ENCODE data around the gene F7. TPM values are rescaled to one million over a fixed set of nuclear protein-coding genes. Genes with fewer than 3 reads are reported as not detected.

F7 gene
- total RNA-seq, 5 donors from 2014 or later (not counting 1 experiment from before 2014, with no cell fraction given) = 0.13 to 0.23 (median 0.23) TPM; not detected in 2

DNA sequence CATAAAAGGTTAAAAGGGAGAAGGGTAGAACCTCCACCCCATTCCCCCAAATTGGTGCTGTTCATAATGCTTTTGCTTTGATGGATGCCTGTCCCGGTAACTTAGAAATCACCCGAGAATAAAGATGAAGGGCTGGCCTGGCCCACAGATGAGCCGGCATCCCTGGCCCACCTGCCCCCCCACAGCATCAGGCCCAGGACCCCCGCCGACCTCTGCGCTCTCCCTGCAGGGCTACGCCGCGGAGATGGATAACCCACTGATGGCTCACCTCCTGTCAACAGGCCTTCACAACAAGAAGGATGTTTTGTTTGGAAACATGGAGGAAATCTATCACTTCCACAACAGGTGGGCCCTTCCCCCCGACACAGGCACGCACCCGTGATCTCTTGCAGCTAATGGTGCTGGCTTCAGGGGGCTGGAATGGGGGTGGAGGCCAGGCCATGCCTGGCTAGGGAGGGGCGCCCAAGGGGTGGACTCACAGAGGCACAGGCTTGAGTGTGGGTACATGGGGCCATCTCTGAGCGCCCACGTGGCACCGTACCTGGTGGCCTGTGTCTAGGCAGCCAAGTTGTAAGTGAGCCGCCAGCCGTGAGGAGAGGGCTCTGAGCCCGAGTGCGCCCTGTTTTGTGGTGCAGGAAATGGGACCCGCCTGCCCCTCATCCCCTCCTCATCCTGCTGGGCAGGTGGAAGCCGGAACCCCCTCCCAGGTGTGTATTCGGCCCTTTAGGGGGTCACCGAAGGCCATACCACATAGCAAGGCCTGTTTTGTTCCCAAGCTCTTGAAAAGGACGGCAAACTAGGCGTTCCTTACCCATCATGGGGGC, 23.2 kb upstream of the F7 start:
- H3K4me1 ChIP-seq (ENCODE audit: control insufficient read depth in 1 of 2, extremely low read depth in 1 of 2, insufficient read depth in 2 of 2, low read length in 2 of 2) = no peaks in the 10 kb centered on the region
- no peaks in the 10 kb centered on the region for H3K9me3 Mint-ChIP-seq
- no peak overlapping the region for H3K27ac Mint-ChIP-seq
- 88% methylated on average over 9 of the region's 26 CpGs for WGBS (ENCODE audit: insufficient coverage)
- no peak overlapping the region for H3K4me3 Mint-ChIP-seq
- POLR2A ChIA-PET = no interaction called here
- DNase-seq (no peak), ATAC-seq (replicated peaks in 1 of 4) (no peak)
- no peaks in the 10 kb centered on the region for H3K9me3 ChIP-seq
- H3K4me3 ChIP-seq (ENCODE audit: control insufficient read depth in 1 of 2, extremely low read depth in 1 of 2, low read length in 1 of 2) = no peak overlapping the region
- CTCF ChIA-PET = no interaction called here
- no peaks in the 10 kb centered on the region for H3K27me3 Mint-ChIP-seq
- no peak overlapping the region for H3K27ac ChIP-seq (ENCODE audit: low read length)
- no peaks in the 10 kb centered on the region for H3K36me3 ChIP-seq (ENCODE audit: control insufficient read depth in 2 of 2, extremely low read depth in 1 of 2, insufficient read depth in 1 of 2, low read length in 1 of 2)
- peaks cover 9% of the 10 kb centered on the region for H3K36me3 Mint-ChIP-seq
- no peaks in the 10 kb centered on the region for H3K27me3 ChIP-seq (replicated peaks in 1 of 2; ENCODE audit: control insufficient read depth in 2 of 2, extremely low read depth in 1 of 2, insufficient read depth in 2 of 2, low read length in 1 of 2)
- no peaks in the 10 kb centered on the region for H3K4me1 Mint-ChIP-seq

DNA sequence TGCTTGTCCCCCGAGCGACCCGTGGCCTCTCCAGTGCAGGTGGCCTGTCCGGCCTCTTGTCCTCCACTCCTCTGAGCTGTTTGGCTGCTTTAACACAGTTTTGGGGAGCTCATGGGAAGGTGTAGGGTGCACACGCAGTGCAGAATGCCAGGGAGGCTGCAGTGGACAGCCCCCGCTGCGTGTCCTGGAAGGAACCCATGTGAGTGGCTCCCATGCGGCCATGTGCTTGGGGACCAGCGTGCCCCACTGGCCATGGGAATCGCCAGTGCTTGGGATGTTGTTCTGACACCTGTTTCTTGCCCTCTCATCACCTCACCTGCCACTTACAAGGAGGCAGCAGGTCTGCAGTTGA, 22.6 kb upstream of the F7 start:
- no peak for DNase-seq
- Mint-ChIP-seq H3K27ac (no peak overlapping the region), H3K4me3 (no peak overlapping the region), H3K4me1 (no peaks in the 10 kb centered on the region), H3K27me3 (no peaks in the 10 kb centered on the region), H3K36me3 (peaks cover 5% of the 10 kb centered on the region), H3K9me3 (no peaks in the 10 kb centered on the region)
- no peaks in the 10 kb centered on the region for H3K27me3 ChIP-seq (replicated peaks in 1 of 2; ENCODE audit: control insufficient read depth in 2 of 2, extremely low read depth in 1 of 2, insufficient read depth in 2 of 2, low read length in 1 of 2)
- no peaks in the 10 kb centered on the region for H3K4me1 ChIP-seq (ENCODE audit: control insufficient read depth in 1 of 2, extremely low read depth in 1 of 2, insufficient read depth in 2 of 2, low read length in 2 of 2)
- no peak for ATAC-seq (replicated peaks in 1 of 4)
- no peaks in the 10 kb centered on the region for H3K9me3 ChIP-seq
- ChIA-PET POLR2A (no interaction called here), CTCF (no interaction called here)
- 75% methylated on average over 9 of the region's 10 CpGs for WGBS (ENCODE audit: insufficient coverage)
- no peak overlapping the region for H3K4me3 ChIP-seq (ENCODE audit: control insufficient read depth in 1 of 2, extremely low read depth in 1 of 2, low read length in 1 of 2)
- H3K36me3 ChIP-seq (ENCODE audit: control insufficient read depth in 2 of 2, extremely low read depth in 1 of 2, insufficient read depth in 1 of 2, low read length in 1 of 2) = peaks cover 0 to 2% of the 10 kb centered on the region in 2 donors
- H3K27ac ChIP-seq (ENCODE audit: low read length) = no peak overlapping the region

DNA sequence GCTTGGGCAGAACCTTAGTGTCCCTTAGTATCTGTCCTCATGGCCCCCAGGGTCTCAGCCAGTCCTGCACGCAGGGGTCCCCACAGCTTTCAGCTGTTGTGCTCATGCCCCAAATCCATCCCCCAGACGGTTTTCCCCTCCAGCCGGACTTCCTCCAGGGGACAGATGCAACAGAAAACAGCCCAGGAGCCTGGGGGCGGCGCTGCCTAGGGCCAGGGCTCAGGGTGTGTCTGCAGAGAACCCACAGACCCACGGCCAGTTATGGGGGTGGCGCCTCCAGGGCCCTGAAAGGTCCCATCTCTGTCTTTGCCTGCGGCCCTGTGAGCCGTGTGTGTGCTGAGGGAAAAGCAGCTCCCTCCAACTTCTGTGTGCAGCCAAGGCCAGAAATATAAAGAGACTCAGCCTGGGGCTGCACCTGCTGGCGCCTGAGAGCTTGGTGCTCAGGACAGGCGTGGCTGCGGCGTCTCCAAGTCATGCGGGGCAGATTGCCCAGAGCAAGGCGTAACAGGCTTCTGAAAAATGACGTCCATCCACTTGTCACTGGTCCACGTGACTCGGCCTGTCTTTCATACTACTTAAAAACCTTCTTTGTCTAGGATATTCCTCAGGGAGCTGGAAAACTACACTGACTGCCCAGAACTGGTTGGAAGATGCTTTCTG, 22.1 kb upstream of the F7 start:
- no peak overlapping the region for H3K4me3 Mint-ChIP-seq
- ATAC-seq (replicated peaks in 1 of 4) = no peak
- no peaks in the 10 kb centered on the region for H3K4me1 ChIP-seq (ENCODE audit: control insufficient read depth in 1 of 2, extremely low read depth in 1 of 2, insufficient read depth in 2 of 2, low read length in 2 of 2)
- H3K27ac ChIP-seq (ENCODE audit: low read length) = no peak overlapping the region
- ChIA-PET POLR2A (no interaction called here), CTCF (no interaction called here)
- no peak overlapping the region for H3K4me3 ChIP-seq (ENCODE audit: control insufficient read depth in 1 of 2, extremely low read depth in 1 of 2, low read length in 1 of 2)
- H3K9me3 Mint-ChIP-seq = no peaks in the 10 kb centered on the region
- DNase-seq = no peak
- no peaks in the 10 kb centered on the region for H3K9me3 ChIP-seq
- H3K27me3 Mint-ChIP-seq = no peaks in the 10 kb centered on the region
- H3K36me3 ChIP-seq (ENCODE audit: control insufficient read depth in 2 of 2, extremely low read depth in 1 of 2, insufficient read depth in 1 of 2, low read length in 1 of 2) = peaks cover 1 to 3% of the 10 kb centered on the region in 2 donors
- 89% methylated on average over 10 of the region's 18 CpGs for WGBS (ENCODE audit: insufficient coverage)
- H3K4me1 Mint-ChIP-seq = no peaks in the 10 kb centered on the region
- H3K36me3 Mint-ChIP-seq = peaks cover 4% of the 10 kb centered on the region
- H3K27ac Mint-ChIP-seq = no peak overlapping the region
- H3K27me3 ChIP-seq (replicated peaks in 1 of 2; ENCODE audit: control insufficient read depth in 2 of 2, extremely low read depth in 1 of 2, insufficient read depth in 2 of 2, low read length in 1 of 2) = no peaks in the 10 kb centered on the region

DNA sequence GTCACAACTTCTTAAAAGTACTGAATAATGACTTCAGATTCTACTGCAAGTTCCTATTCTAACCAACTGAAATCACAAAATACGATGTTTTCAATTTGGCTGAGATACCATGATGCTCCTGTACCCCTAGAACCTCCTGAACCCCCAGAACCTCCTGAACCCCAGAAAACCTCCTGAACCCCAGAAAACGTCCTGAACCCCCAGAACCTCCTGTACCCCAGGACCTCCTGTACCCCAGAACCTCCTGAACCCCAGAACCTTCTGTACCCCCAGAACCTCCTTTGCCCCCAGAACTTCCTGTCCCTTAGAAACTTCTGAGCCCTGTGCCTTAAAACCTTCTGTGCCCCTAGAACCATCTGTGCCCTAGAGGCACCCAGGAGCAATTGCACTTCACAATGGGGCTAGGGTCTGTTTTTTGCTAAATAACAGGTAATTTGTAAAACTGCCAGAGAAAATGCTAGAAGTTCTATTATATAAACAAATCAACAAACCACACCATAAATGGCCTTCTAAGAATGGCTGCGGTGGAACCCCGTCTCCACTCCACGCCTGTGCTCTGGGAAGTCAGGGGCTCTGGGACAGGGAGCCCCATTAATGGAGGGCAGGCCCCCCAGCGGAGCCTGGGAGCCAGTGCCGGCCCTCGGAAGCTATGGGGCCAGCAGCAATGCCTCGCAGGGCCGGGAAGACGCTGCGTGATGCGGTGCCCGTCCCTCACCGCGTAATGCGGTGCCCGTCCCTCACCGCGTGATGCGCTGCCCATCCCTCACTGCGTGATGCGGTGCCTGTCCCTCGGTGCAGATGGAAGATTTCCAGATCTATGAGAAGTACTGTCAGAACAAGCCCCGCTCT, 21.3 kb upstream of the F7 start:
- no peak overlapping the region for H3K4me3 Mint-ChIP-seq
- Histone ChIP-seq H3K9me3 (no peaks in the 10 kb centered on the region), H3K27me3 (replicated peaks in 1 of 2; ENCODE audit: control insufficient read depth in 2 of 2, extremely low read depth in 1 of 2, insufficient read depth in 2 of 2, low read length in 1 of 2) (no peaks in the 10 kb centered on the region), H3K4me1 (ENCODE audit: control insufficient read depth in 1 of 2, extremely low read depth in 1 of 2, insufficient read depth in 2 of 2, low read length in 2 of 2) (no peaks in the 10 kb centered on the region), H3K4me3 (ENCODE audit: control insufficient read depth in 1 of 2, extremely low read depth in 1 of 2, low read length in 1 of 2) (no peak overlapping the region), H3K27ac (ENCODE audit: low read length) (no peak overlapping the region), H3K36me3 (ENCODE audit: control insufficient read depth in 2 of 2, extremely low read depth in 1 of 2, insufficient read depth in 1 of 2, low read length in 1 of 2) (peaks cover 2 to 3% of the 10 kb centered on the region in 2 donors)
- no peaks in the 10 kb centered on the region for H3K27me3 Mint-ChIP-seq
- DNase-seq (no peak), ATAC-seq (replicated peaks in 1 of 4) (no peak)
- ChIA-PET POLR2A (no interaction called here), CTCF (no interaction called here)
- no peaks in the 10 kb centered on the region for H3K9me3 Mint-ChIP-seq
- H3K36me3 Mint-ChIP-seq = peaks cover 6% of the 10 kb centered on the region
- WGBS (ENCODE audit: insufficient coverage) = 94% methylated on average over 24 of the region's 25 CpGs
- no peaks in the 10 kb centered on the region for H3K4me1 Mint-ChIP-seq
- no peak overlapping the region for H3K27ac Mint-ChIP-seq

DNA sequence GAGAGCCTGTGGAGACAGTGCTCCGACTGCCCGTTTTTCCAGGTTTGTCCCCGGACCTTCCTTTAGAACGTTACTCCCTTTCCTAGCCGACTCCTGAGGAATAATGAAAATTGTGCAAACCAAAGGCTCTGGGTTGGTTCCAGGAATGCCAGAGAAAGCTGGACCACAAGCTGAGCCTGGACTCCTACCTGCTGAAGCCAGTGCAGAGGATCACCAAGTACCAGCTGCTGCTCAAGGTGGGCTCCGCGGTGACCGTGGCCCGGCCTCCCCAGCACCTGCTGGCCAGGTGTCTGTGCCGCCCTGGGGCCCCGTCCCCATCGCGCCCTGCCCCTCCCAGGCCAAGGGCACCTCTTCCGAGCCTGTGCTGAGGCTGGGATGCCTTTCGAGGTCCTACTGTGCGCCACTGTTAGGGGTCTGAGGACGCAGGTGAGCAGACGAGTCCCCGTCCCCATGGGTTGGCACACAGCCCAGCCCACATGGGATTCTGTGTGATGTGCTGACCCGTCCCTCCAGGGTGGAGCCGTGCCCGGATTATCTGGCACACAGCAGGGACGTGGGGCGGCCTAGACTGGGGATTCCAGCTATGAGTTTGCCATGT, 20.5 kb upstream of the F7 start:
- Histone ChIP-seq H3K4me1 (ENCODE audit: control insufficient read depth in 1 of 2, extremely low read depth in 1 of 2, insufficient read depth in 2 of 2, low read length in 2 of 2) (no peaks in the 10 kb centered on the region), H3K36me3 (ENCODE audit: control insufficient read depth in 2 of 2, extremely low read depth in 1 of 2, insufficient read depth in 1 of 2, low read length in 1 of 2) (peaks cover 2 to 3% of the 10 kb centered on the region in 2 donors), H3K27ac (ENCODE audit: low read length) (no peak overlapping the region), H3K27me3 (replicated peaks in 1 of 2; ENCODE audit: control insufficient read depth in 2 of 2, extremely low read depth in 1 of 2, insufficient read depth in 2 of 2, low read length in 1 of 2) (no peaks in the 10 kb centered on the region), H3K4me3 (ENCODE audit: control insufficient read depth in 1 of 2, extremely low read depth in 1 of 2, low read length in 1 of 2) (no peak overlapping the region), H3K9me3 (no peaks in the 10 kb centered on the region)
- no peak for ATAC-seq (replicated peaks in 1 of 4)
- Mint-ChIP-seq H3K27me3 (no peaks in the 10 kb centered on the region), H3K9me3 (no peaks in the 10 kb centered on the region), H3K4me1 (no peaks in the 10 kb centered on the region), H3K36me3 (peaks cover 6% of the 10 kb centered on the region), H3K4me3 (no peak overlapping the region), H3K27ac (no peak overlapping the region)
- ChIA-PET CTCF (no interaction called here), POLR2A (no interaction called here)
- 90% methylated on average over 24 of the region's 24 CpGs for WGBS (ENCODE audit: insufficient coverage)
- DNase-seq = no peak

DNA sequence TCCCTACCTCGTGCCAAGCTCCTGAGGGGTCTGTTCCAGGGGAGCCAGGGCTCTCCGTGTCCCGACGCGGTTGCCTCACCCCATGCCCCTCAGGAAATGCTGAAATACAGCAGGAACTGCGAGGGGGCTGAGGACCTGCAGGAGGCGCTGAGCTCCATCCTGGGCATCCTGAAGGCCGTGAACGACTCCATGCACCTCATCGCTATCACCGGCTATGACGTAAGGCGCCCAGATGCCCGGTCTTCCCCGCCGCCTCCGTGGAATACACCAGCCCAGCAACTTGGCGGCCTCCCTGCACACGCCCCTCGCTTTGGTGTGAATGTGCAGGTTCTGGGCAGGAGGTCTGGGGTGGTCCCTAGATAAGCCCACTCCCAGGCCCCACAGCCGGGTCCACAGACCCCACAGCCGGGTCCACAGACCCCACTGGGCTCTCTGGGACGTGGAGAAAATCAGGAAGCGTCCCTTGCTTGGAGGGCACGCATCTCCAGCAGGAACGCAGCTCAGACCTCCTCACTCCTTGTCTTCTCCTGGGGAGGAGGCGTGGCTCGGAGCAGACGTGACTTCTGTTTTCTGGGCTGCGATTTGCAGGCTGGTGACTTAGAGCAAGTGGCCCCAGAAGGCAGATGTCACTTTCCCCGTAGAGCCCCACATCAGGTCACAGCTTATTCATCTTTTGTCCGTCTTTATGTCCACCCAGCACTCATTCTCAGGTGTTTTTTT, 19.4 kb upstream of the F7 start:
- WGBS (ENCODE audit: insufficient coverage) = 88% methylated on average over 25 of the region's 32 CpGs
- H3K36me3 ChIP-seq (ENCODE audit: control insufficient read depth in 2 of 2, extremely low read depth in 1 of 2, insufficient read depth in 1 of 2, low read length in 1 of 2) = peaks cover 2 to 3% of the 10 kb centered on the region in 2 donors
- Mint-ChIP-seq H3K4me1 (no peaks in the 10 kb centered on the region), H3K36me3 (peaks cover 6% of the 10 kb centered on the region), H3K27me3 (no peaks in the 10 kb centered on the region), H3K9me3 (no peaks in the 10 kb centered on the region), H3K27ac (no peak overlapping the region), H3K4me3 (no peak overlapping the region)
- DNase-seq (no peak), ATAC-seq (replicated peaks in 1 of 4) (no peak)
- POLR2A ChIA-PET = no interaction called here
- CTCF ChIA-PET = interaction anchor here in 1 of 2 donors (0.6 kb wide), 1 partner anchor 16 kb away, joined by 3 read pairs; no protein-coding TSS in a partner anchor
- no peak overlapping the region for H3K27ac ChIP-seq (ENCODE audit: low read length)
- H3K27me3 ChIP-seq (replicated peaks in 1 of 2; ENCODE audit: control insufficient read depth in 2 of 2, extremely low read depth in 1 of 2, insufficient read depth in 2 of 2, low read length in 1 of 2) = no peaks in the 10 kb centered on the region
- no peaks in the 10 kb centered on the region for H3K4me1 ChIP-seq (ENCODE audit: control insufficient read depth in 1 of 2, extremely low read depth in 1 of 2, insufficient read depth in 2 of 2, low read length in 2 of 2)
- no peak overlapping the region for H3K4me3 ChIP-seq (ENCODE audit: control insufficient read depth in 1 of 2, extremely low read depth in 1 of 2, low read length in 1 of 2)
- H3K9me3 ChIP-seq = no peaks in the 10 kb centered on the region

All from T-cell (primary cell).